HG03060 (cell line): ENCODE measurements around the gene EXOC3L2.

Experiments used
- ATAC-seq: cut with Tn5 transposase; IDR thresholded peaks from one replicate; pipeline ENCODE4 v1.9.1; 2021; ENCODE audit warnings: low read depth, moderate number of reproducible peaks; ENCODE audit not compliant: unreplicated experiment

The EXOC3L2 gene

GRCh38 chr19:45186509-45187334 lies 58.5 kb downstream of the EXOC3L2 start:
- no peak for ATAC-seq

GRCh38 chr19:45184115-45184514 lies 61.1 kb downstream of the EXOC3L2 start:
- ATAC-seq = no peak

- no peak for ATAC-seq
Measured at GRCh38 chr19:45182758-45183157, 62.4 kb downstream of the EXOC3L2 start.

- ATAC-seq = no peak
Measured at GRCh38 chr19:45180936-45181335, 64.3 kb downstream of the EXOC3L2 start.

GRCh38 chr19:45179892-45180370 lies 65.3 kb downstream of the EXOC3L2 start:
- ATAC-seq = no peak

- no peak for ATAC-seq
Measured at GRCh38 chr19:45179072-45179891, 65.9 kb downstream of the EXOC3L2 start.

GRCh38 chr19:45178262-45179071 lies 66.7 kb downstream of the EXOC3L2 start, which contains the start of gene BLOC1S3:
BLOC1S3 (plus strand) TSS chr19:45178784; CDS start chr19:45179297, 513 bp downstream.
- ATAC-seq = peak; percentile 80

GRCh38 chr19:45177817-45178261 lies 67.4 kb downstream of the EXOC3L2 start, which contains the start of gene TRAPPC6A:
TRAPPC6A (minus strand) TSS chr19:45178237; CDS start chr19:45178218, 19 bp downstream.
- ATAC-seq = no peak

- ATAC-seq = no peak
Measured at GRCh38 chr19:45175515-45176345, 69.5 kb downstream of the EXOC3L2 start.

GRCh38 chr19:45173816-45174215 lies 71.4 kb downstream of the EXOC3L2 start:
- no peak for ATAC-seq

- no peak for ATAC-seq
Measured at GRCh38 chr19:45172611-45173208, 72.5 kb downstream of the EXOC3L2 start.

- ATAC-seq = no peak
Measured at GRCh38 chr19:45172173-45172572, 73.0 kb downstream of the EXOC3L2 start.

- no peak for ATAC-seq
Measured at GRCh38 chr19:45171211-45171623, 74.0 kb downstream of the EXOC3L2 start.

GRCh38 chr19:45170146-45171106 lies 74.8 kb downstream of the EXOC3L2 start:
- ATAC-seq = no peak

GRCh38 chr19:45169602-45170001 lies 75.6 kb downstream of the EXOC3L2 start:
- ATAC-seq = no peak

- no peak for ATAC-seq
Measured at GRCh38 chr19:45168767-45169351, 76.3 kb downstream of the EXOC3L2 start.

- no peak for ATAC-seq
Measured at GRCh38 chr19:45166723-45167252, 78.4 kb downstream of the EXOC3L2 start.
